ENCODE results near the gene CPVL.

CPVL gene

DNA sequence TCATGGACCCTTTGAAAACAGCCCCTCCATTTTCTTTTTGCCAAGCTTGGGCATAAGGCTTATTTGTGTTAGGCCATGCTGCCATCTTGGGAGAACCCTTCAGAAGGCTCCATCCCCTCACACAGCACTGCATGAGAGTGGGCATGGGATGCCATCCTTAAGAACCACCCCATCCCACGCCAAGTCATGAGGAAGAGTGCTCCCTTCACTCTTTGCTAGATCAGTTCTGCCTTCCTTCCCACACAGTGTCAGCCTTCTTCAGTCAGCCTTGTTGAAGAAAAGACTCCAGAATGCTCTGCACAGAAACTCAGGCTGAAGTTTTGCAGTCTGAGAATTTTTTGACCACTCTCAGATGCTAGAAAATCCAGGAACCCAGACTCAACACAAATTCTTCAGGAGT lies 32.8 kb upstream of the CPVL start:
- Histone ChIP-seq H3K27ac (ENCODE audit: low read depth, low read length, severe bottlenecking) (no peak overlapping the region), H3K36me3 (ENCODE audit: control insufficient read depth, insufficient read depth, low read length) (no peaks in the 10 kb centered on the region), H3K4me1 (ENCODE audit: control insufficient read depth, insufficient read depth, low read length, poor library complexity, severe bottlenecking) (no peaks in the 10 kb centered on the region), H3K9me3 (ENCODE audit: control insufficient read depth, low read length) (no peaks in the 10 kb centered on the region), H3K4me3 (ENCODE audit: extremely low read depth, insufficient read depth, low read length, poor library complexity, severe bottlenecking) (no peak overlapping the region)
- no CpG with 5 or more reads among the region's 1 CpG for WGBS, 2 experiments (ENCODE audit: insufficient coverage in 2 of 2)

DNA sequence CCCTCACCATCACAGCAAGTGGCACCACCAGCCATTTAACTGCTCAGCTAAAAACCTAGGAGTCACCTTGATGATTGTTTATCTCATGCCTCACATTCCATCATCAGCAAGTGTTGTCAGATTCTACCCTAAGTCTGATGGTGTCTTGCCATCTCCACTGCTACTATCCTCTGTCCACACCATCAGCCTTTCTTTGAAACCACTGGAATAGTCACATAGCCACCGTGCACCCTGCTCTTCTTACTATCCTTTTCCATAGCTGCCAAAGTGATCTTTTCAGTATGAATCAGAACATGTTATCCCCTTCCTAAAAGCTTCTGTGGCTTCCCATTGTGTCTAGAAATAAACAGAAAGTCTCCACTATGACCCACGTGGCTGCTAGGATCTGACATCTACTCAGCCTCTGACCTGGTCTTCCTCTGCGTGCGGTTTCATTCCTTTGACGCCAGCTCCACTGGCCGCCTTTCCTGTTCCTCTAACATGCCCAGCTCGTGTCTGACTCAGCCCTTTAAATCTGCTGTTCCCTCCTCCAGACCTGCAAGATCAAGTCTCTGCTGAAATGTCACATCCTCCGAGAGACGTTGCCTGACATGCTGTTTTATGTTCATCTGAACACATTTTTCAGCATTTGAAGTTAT lies 31.7 kb upstream of the CPVL start:
- no peaks in the 10 kb centered on the region for H3K9me3 ChIP-seq (ENCODE audit: control insufficient read depth, low read length)
- H3K4me3 ChIP-seq (ENCODE audit: extremely low read depth, insufficient read depth, low read length, poor library complexity, severe bottlenecking) = no peak overlapping the region
- H3K4me1 ChIP-seq (ENCODE audit: control insufficient read depth, insufficient read depth, low read length, poor library complexity, severe bottlenecking) = no peaks in the 10 kb centered on the region
- no peaks in the 10 kb centered on the region for H3K36me3 ChIP-seq (ENCODE audit: control insufficient read depth, insufficient read depth, low read length)
- no peak overlapping the region for H3K27ac ChIP-seq (ENCODE audit: low read depth, low read length, severe bottlenecking)
- WGBS, 2 experiments (ENCODE audit: insufficient coverage in 2 of 2) = 87% methylated on average over 9 of the region's 9 CpGs

- H3K36me3 ChIP-seq (ENCODE audit: control insufficient read depth, insufficient read depth, low read length) = no peaks in the 10 kb centered on the region
- no peaks in the 10 kb centered on the region for H3K9me3 ChIP-seq (ENCODE audit: control insufficient read depth, low read length)
- H3K4me1 ChIP-seq (ENCODE audit: control insufficient read depth, insufficient read depth, low read length, poor library complexity, severe bottlenecking) = no peaks in the 10 kb centered on the region
- no peak overlapping the region for H3K4me3 ChIP-seq (ENCODE audit: extremely low read depth, insufficient read depth, low read length, poor library complexity, severe bottlenecking)
- no peak overlapping the region for H3K27ac ChIP-seq (ENCODE audit: low read depth, low read length, severe bottlenecking)
- WGBS, 2 experiments (ENCODE audit: insufficient coverage in 2 of 2) = no CpG with 5 or more reads among the region's 3 CpGs
These were observed 27.1 kb upstream of the CPVL start for GRCh38 chr7:29173458-29173857.

- Histone ChIP-seq H3K36me3 (ENCODE audit: control insufficient read depth, insufficient read depth, low read length) (no peaks in the 10 kb centered on the region), H3K4me1 (ENCODE audit: control insufficient read depth, insufficient read depth, low read length, poor library complexity, severe bottlenecking) (no peaks in the 10 kb centered on the region), H3K9me3 (ENCODE audit: control insufficient read depth, low read length) (peaks cover 3% of the 10 kb centered on the region), H3K27ac (ENCODE audit: low read depth, low read length, severe bottlenecking) (no peak overlapping the region), H3K4me3 (ENCODE audit: extremely low read depth, insufficient read depth, low read length, poor library complexity, severe bottlenecking) (no peak overlapping the region)
- WGBS, 2 experiments (ENCODE audit: insufficient coverage in 2 of 2) = 92 to 100% methylated on average over 1 to 2 of the region's 7 CpGs
These were observed 24.4 kb upstream of the CPVL start for GRCh38 chr7:29170781-29171180.

GRCh38 chr7:29167721-29168120 lies 21.4 kb upstream of the CPVL start:
- Histone ChIP-seq H3K27ac (ENCODE audit: low read depth, low read length, severe bottlenecking) (no peak overlapping the region), H3K36me3 (ENCODE audit: control insufficient read depth, insufficient read depth, low read length) (no peaks in the 10 kb centered on the region), H3K4me1 (ENCODE audit: control insufficient read depth, insufficient read depth, low read length, poor library complexity, severe bottlenecking) (no peaks in the 10 kb centered on the region), H3K4me3 (ENCODE audit: extremely low read depth, insufficient read depth, low read length, poor library complexity, severe bottlenecking) (no peak overlapping the region), H3K9me3 (ENCODE audit: control insufficient read depth, low read length) (peaks cover 8% of the 10 kb centered on the region)
- no CpG with 5 or more reads among the region's 1 CpG for WGBS, 2 experiments (ENCODE audit: insufficient coverage in 2 of 2)

DNA sequence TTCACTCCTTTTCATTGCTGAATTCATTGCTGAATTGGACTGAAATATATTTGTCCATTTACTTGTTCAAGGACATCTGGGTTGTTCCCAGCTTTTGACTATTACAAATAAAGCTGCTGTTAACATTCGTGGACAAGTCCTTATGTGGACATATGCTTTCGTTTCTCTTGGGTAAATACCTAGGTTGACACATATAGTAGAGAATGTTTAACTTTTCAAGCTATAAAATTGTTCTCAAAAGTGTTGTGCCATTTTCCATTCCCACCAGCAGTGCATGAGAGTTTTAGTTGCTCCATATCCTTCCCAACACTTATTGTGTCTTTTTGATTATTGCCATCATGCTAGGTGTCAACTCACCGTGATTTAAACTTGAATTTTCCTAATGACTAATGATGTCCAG lies 17.5 kb upstream of the CPVL start:
- peaks cover under 1% of the 10 kb centered on the region for H3K4me1 ChIP-seq (ENCODE audit: control insufficient read depth, insufficient read depth, low read length, poor library complexity, severe bottlenecking)
- H3K36me3 ChIP-seq (ENCODE audit: control insufficient read depth, insufficient read depth, low read length) = no peaks in the 10 kb centered on the region
- H3K9me3 ChIP-seq (ENCODE audit: control insufficient read depth, low read length) = peaks cover 8% of the 10 kb centered on the region
- H3K4me3 ChIP-seq (ENCODE audit: extremely low read depth, insufficient read depth, low read length, poor library complexity, severe bottlenecking) = no peak overlapping the region
- 80% methylated on average over 1 of the region's 3 CpGs; no CpG with 5 or more reads in 1 of the 2 experiments for WGBS, 2 experiments (ENCODE audit: insufficient coverage in 2 of 2)
- no peak overlapping the region for H3K27ac ChIP-seq (ENCODE audit: low read depth, low read length, severe bottlenecking)

DNA sequence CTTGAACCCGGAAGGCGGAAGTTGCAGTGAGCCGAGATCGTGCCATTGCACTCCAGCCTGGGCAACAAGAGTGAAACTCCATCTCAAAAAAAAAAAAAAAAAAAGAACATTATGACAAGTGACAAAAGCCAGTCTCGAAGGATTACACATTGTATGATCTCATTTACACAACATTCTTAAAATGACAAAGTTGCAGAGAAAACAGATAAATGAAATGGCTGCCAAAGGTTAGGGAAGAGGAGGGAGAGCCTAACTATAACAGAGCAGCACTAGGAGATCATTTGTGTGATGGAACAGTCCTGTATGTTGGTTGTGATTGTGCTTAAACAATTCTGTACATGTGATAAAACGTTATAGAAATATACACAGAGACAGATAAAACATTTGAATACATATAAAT lies 16.2 kb upstream of the CPVL start:
- Histone ChIP-seq H3K4me1 (ENCODE audit: control insufficient read depth, insufficient read depth, low read length, poor library complexity, severe bottlenecking) (peaks cover 5% of the 10 kb centered on the region), H3K27ac (ENCODE audit: low read depth, low read length, severe bottlenecking) (no peak overlapping the region), H3K9me3 (ENCODE audit: control insufficient read depth, low read length) (peaks cover 8% of the 10 kb centered on the region), H3K4me3 (ENCODE audit: extremely low read depth, insufficient read depth, low read length, poor library complexity, severe bottlenecking) (no peak overlapping the region), H3K36me3 (ENCODE audit: control insufficient read depth, insufficient read depth, low read length) (no peaks in the 10 kb centered on the region)
- WGBS, 2 experiments (ENCODE audit: insufficient coverage in 2 of 2) = 100% methylated on average over 2 of the region's 6 CpGs; no CpG with 5 or more reads in 1 of the 2 experiments

DNA sequence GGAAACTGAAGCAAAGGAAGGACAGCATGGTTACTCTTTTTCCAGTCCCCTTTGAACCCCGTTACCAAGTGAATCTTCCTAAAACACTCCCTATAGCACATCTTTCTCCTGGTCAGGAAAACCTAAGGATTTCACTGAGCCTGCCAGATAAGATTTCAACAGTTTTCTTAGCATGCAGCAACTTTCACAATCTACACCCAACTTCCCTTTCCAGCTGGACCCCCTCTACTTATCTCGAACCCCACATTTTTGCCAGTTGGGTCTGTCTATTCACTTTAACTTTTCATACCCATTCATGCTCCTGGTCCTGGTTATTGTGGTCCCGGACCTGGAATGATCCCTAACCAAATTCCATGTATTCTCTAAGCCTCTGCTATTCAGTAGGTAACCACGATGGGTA lies 14.9 kb upstream of the CPVL start:
- no peak overlapping the region for H3K27ac ChIP-seq (ENCODE audit: low read depth, low read length, severe bottlenecking)
- no peaks in the 10 kb centered on the region for H3K36me3 ChIP-seq (ENCODE audit: control insufficient read depth, insufficient read depth, low read length)
- WGBS, 2 experiments (ENCODE audit: insufficient coverage in 2 of 2) = 91 to 93% methylated on average over 2 to 3 of the region's 4 CpGs
- peaks cover 8% of the 10 kb centered on the region for H3K9me3 ChIP-seq (ENCODE audit: control insufficient read depth, low read length)
- peaks cover 5% of the 10 kb centered on the region for H3K4me1 ChIP-seq (ENCODE audit: control insufficient read depth, insufficient read depth, low read length, poor library complexity, severe bottlenecking)
- no peak overlapping the region for H3K4me3 ChIP-seq (ENCODE audit: extremely low read depth, insufficient read depth, low read length, poor library complexity, severe bottlenecking)

DNA sequence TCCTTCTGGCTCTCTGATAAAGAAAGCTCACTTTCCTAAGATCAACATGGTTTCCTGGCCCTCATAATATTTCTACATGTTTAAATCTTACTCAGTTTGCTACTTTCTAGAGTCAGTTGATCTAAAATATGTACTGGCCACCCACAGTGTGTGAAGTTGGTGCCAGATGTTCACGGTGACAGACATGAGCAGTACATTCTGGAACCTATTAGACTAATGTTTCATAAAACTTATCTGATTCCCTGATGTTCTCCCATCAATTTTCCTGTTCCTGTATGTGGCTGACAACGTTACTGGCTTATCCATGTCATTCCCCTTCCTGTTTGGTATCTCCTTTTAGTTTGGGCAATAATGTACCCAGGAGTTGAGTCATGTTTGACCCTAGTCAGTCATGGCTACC lies 13.7 kb upstream of the CPVL start:
- H3K4me1 ChIP-seq (ENCODE audit: control insufficient read depth, insufficient read depth, low read length, poor library complexity, severe bottlenecking) = peaks cover 5% of the 10 kb centered on the region
- H3K4me3 ChIP-seq (ENCODE audit: extremely low read depth, insufficient read depth, low read length, poor library complexity, severe bottlenecking) = no peak overlapping the region
- no peak overlapping the region for H3K27ac ChIP-seq (ENCODE audit: low read depth, low read length, severe bottlenecking)
- no peaks in the 10 kb centered on the region for H3K9me3 ChIP-seq (ENCODE audit: control insufficient read depth, low read length)
- WGBS, 2 experiments (ENCODE audit: insufficient coverage in 2 of 2) = 50% methylated on average over 2 of the region's 2 CpGs; no CpG with 5 or more reads in 1 of the 2 experiments
- no peaks in the 10 kb centered on the region for H3K36me3 ChIP-seq (ENCODE audit: control insufficient read depth, insufficient read depth, low read length)

- Histone ChIP-seq H3K9me3 (ENCODE audit: control insufficient read depth, low read length) (no peaks in the 10 kb centered on the region), H3K4me3 (ENCODE audit: extremely low read depth, insufficient read depth, low read length, poor library complexity, severe bottlenecking) (no peak overlapping the region), H3K4me1 (ENCODE audit: control insufficient read depth, insufficient read depth, low read length, poor library complexity, severe bottlenecking) (peaks cover 5% of the 10 kb centered on the region), H3K27ac (ENCODE audit: low read depth, low read length, severe bottlenecking) (no peak overlapping the region), H3K36me3 (ENCODE audit: control insufficient read depth, insufficient read depth, low read length) (no peaks in the 10 kb centered on the region)
- WGBS, 2 experiments (ENCODE audit: insufficient coverage in 2 of 2) = 100% methylated on average over 2 to 3 of the region's 3 CpGs
These were observed 12.6 kb upstream of the CPVL start for GRCh38 chr7:29158795-29159423.

GRCh38 chr7:29156907-29157452 lies 10.6 kb upstream of the CPVL start:
- no peak overlapping the region for H3K27ac ChIP-seq (ENCODE audit: low read depth, low read length, severe bottlenecking)

More at GRCh38 chr7:29156907-29157452, 10.6 kb upstream of the CPVL start:
- no peaks in the 10 kb centered on the region for H3K36me3 ChIP-seq (ENCODE audit: control insufficient read depth, insufficient read depth, low read length)
- H3K4me1 ChIP-seq (ENCODE audit: control insufficient read depth, insufficient read depth, low read length, poor library complexity, severe bottlenecking) = peaks cover 5% of the 10 kb centered on the region
- no peak overlapping the region for H3K4me3 ChIP-seq (ENCODE audit: extremely low read depth, insufficient read depth, low read length, poor library complexity, severe bottlenecking)
- WGBS, 2 experiments (ENCODE audit: insufficient coverage in 2 of 2) = 89 to 100% methylated on average over 1 of the region's 5 CpGs
- H3K9me3 ChIP-seq (ENCODE audit: control insufficient read depth, low read length) = no peaks in the 10 kb centered on the region

All from mesodermal cell (in vitro differentiated cells).